Gastrocnemius medialis (tissue), 4 donors: ENCODE results near the gene PTPN13. TPM values are rescaled to one million over a fixed set of nuclear protein-coding genes. Genes with fewer than 3 reads are reported as not detected.
A peak's percentile ranks its signal among the peaks of the same experiment; 100 is the strongest.

Experiments used
- ATAC-seq, 2 donors: fragments of 150-250 bp; one replicate each; pipeline ENCODE4 v1.9.1; 2016
- DNase-seq, 2 donors: peaks; one replicate each; pipeline ENCODE4 v3.0.0-alpha.2; 2019
- H3K27ac ChIP-seq, 4 donors: fragments of 200-600 bp; sonication (generic); 1 replicate in 1 of 4; 2 replicates in 3 of 4; pipeline ENCODE4 v1.5.1; 2016 to 2018; ENCODE audit warnings: mild to moderate bottlenecking in 2 of 4, moderate library complexity in 1 of 4
- H3K27me3 ChIP-seq, 3 donors: fragments of 200-600 bp; sonication (generic) in 2 of 3; 1 replicate in 1 of 3; 2 replicates in 2 of 3; pipeline versions ENCODE4 v1.5.1 to v1.6.0; 2016 to 2019; ENCODE audit warnings: mild to moderate bottlenecking in 1 of 3, moderate library complexity in 1 of 3
- H3K36me3 ChIP-seq, 2 donors: fragments of 200-600 bp; sonication (generic) in 1 of 2; one replicate each; pipeline ENCODE4 v1.5.1; 2017 to 2018
- H3K4me1 ChIP-seq, 2 donors: fragments of 200-600 bp; sonication (generic) in 1 of 2; one replicate each; pipeline ENCODE4 v1.5.1; 2016 to 2017; ENCODE audit warnings: mild to moderate bottlenecking in 2 of 2
- H3K4me3 ChIP-seq, 4 donors: fragments of 200-600 bp; sonication (generic) in 3 of 4; 1 replicate in 1 of 4; 2 replicates in 3 of 4; pipeline ENCODE4 v1.5.1; 2016 to 2019; ENCODE audit warnings: mild to moderate bottlenecking in 2 of 4
- H3K9me3 ChIP-seq, 3 donors: fragments of 200-600 bp; sonication (generic) in 2 of 3; 1 replicate in 1 of 3; 2 replicates in 2 of 3; pipeline ENCODE4 v1.5.1; 2016 to 2019
- CTCF ChIP-seq, 5 experiments: fragments of 450-650 bp in 3 of 5; fragments of 200-600 bp in 2 of 5; sonication (generic) in 2 of 5; IDR thresholded peaks in 4 of 5; conservative IDR thresholded peaks in 1 of 5; 1 replicate in 4 of 5; 2 replicates in 1 of 5; pipeline ENCODE4 v1.5.1; 2016 to 2019; ENCODE audit warnings: antibody characterized with exemption in 5 of 5, mild to moderate bottlenecking in 3 of 5, moderate library complexity in 3 of 5
- POLR2A ChIP-seq, 2 donors: fragments of 450-650 bp; IDR thresholded peaks; one replicate each; pipeline ENCODE4 v1.6.1; 2017; ENCODE audit warnings: antibody characterized with exemption in 2 of 2, mild to moderate bottlenecking in 2 of 2, moderate library complexity in 2 of 2
- in situ Hi-C, 4 donors: fragments of 200-750 bp; cut with MboI; loops; one replicate each; pipeline versions ENCODE4 v1.15.0 to v1.8.0; 2017; ENCODE audit warnings: low sequenced_read_pairs in 4 of 4
- intact Hi-C: fragments of 100-400 bp; cut with DNase I; formaldehyde crosslinking; loops from one replicate; pipeline ENCODE4 v1.15.1; 2023; ENCODE audit warnings: low total_unique reads
- total RNA-seq, 4 donors: library from RNA; depleted of rRNA; stranded (reverse); fragments of >200 nt; gene quantifications; one replicate each; pipeline versions ENCODE4 v1.1.0 to v1.2.3, GENCODE V29; 2016

Gene PTPN13
- total RNA-seq, 4 donors from 2014 or later = 0.87 to 2.0 (median 1.6) TPM

- Histone ChIP-seq H3K36me3 (peaks cover 0 to 14% of the 10 kb centered on the region in 2 donors), H3K4me3 (no peak overlapping the region), H3K27ac (no peak overlapping the region), H3K4me1 (no peaks in the 10 kb centered on the region), H3K27me3 (no peaks in the 10 kb centered on the region), H3K9me3 (no peaks in the 10 kb centered on the region)
- in situ Hi-C loops (no loop called here), intact Hi-C loops (no loop called here)
- TF ChIP-seq POLR2A (IDR thresholded peaks at IDR 0.05) = no peak
- ATAC-seq (no peak), DNase-seq (no peak)
These were observed 227.0 kb downstream of the PTPN13 start for GRCh38 chr4:86821151-86821550.

- ATAC-seq = no peak
- no peak for TF ChIP-seq CTCF (IDR thresholded peaks at IDR 0.05 in 4 of 5, conservative IDR thresholded peaks at IDR 0.05 in 1 of 5)
- TF ChIP-seq POLR2A (IDR thresholded peaks at IDR 0.05) = no peak
- in situ Hi-C loops = no loop called here
- Histone ChIP-seq H3K4me3 (no peak overlapping the region), H3K27me3 (no peaks in the 10 kb centered on the region), H3K27ac (no peak overlapping the region), H3K4me1 (no peaks in the 10 kb centered on the region), H3K9me3 (no peaks in the 10 kb centered on the region), H3K36me3 (peaks cover 0 to 14% of the 10 kb centered on the region in 2 donors)
- no peak for DNase-seq
- intact Hi-C loops = no loop called here
These were observed 228.0 kb downstream of the PTPN13 start for GRCh38 chr4:86822136-86822535.

- no peak for ATAC-seq
- no peak overlapping the region for H3K4me3 ChIP-seq
- H3K27me3 ChIP-seq = no peaks in the 10 kb centered on the region
- no peak for DNase-seq
- TF ChIP-seq POLR2A (IDR thresholded peaks at IDR 0.05) (no peak), CTCF (IDR thresholded peaks at IDR 0.05 in 4 of 5, conservative IDR thresholded peaks at IDR 0.05 in 1 of 5) (no peak)
- H3K9me3 ChIP-seq = no peaks in the 10 kb centered on the region
- intact Hi-C loops (no loop called here), in situ Hi-C loops (no loop called here)
- no peaks in the 10 kb centered on the region for H3K4me1 ChIP-seq
- no peak overlapping the region for H3K27ac ChIP-seq
- peaks cover 0 to 22% of the 10 kb centered on the region in 2 donors for H3K36me3 ChIP-seq
These were observed 231.4 kb downstream of the PTPN13 start for GRCh38 chr4:86825511-86825910.

GRCh38 chr4:86831262-86832130 lies 237.4 kb downstream of the PTPN13 start:
- in situ Hi-C loops = no loop called here
- TF ChIP-seq POLR2A (IDR thresholded peaks at IDR 0.05) (no peak), CTCF (IDR thresholded peaks at IDR 0.05 in 4 of 5, conservative IDR thresholded peaks at IDR 0.05 in 1 of 5) (no peak)
- intact Hi-C loops = no loop called here
- no peaks in the 10 kb centered on the region for H3K9me3 ChIP-seq
- H3K4me3 ChIP-seq = no peak overlapping the region
- ATAC-seq = peak in 1 of 2 donors; percentile 33
- no peak overlapping the region for H3K27ac ChIP-seq
- H3K4me1 ChIP-seq = no peaks in the 10 kb centered on the region
- H3K27me3 ChIP-seq = no peaks in the 10 kb centered on the region
- peaks cover 0 to 10% of the 10 kb centered on the region in 2 donors for H3K36me3 ChIP-seq
- peak in 1 of 2 donors; percentile 21 for DNase-seq

GRCh38 chr4:86833615-86834014 lies 239.5 kb downstream of the PTPN13 start:
- no peaks in the 10 kb centered on the region for H3K4me1 ChIP-seq
- no peaks in the 10 kb centered on the region for H3K9me3 ChIP-seq
- in situ Hi-C loops = no loop called here
- peaks cover 0 to 10% of the 10 kb centered on the region in 2 donors for H3K36me3 ChIP-seq
- H3K4me3 ChIP-seq = no peak overlapping the region
- no peak for TF ChIP-seq CTCF (IDR thresholded peaks at IDR 0.05 in 4 of 5, conservative IDR thresholded peaks at IDR 0.05 in 1 of 5)
- no peak for TF ChIP-seq POLR2A (IDR thresholded peaks at IDR 0.05)
- ATAC-seq = no peak
- H3K27me3 ChIP-seq = no peaks in the 10 kb centered on the region
- no peak for DNase-seq
- H3K27ac ChIP-seq = no peak overlapping the region
- intact Hi-C loops = no loop called here
